Measurements from ENCODE around the gene YAF2.

The YAF2 gene

DNA sequence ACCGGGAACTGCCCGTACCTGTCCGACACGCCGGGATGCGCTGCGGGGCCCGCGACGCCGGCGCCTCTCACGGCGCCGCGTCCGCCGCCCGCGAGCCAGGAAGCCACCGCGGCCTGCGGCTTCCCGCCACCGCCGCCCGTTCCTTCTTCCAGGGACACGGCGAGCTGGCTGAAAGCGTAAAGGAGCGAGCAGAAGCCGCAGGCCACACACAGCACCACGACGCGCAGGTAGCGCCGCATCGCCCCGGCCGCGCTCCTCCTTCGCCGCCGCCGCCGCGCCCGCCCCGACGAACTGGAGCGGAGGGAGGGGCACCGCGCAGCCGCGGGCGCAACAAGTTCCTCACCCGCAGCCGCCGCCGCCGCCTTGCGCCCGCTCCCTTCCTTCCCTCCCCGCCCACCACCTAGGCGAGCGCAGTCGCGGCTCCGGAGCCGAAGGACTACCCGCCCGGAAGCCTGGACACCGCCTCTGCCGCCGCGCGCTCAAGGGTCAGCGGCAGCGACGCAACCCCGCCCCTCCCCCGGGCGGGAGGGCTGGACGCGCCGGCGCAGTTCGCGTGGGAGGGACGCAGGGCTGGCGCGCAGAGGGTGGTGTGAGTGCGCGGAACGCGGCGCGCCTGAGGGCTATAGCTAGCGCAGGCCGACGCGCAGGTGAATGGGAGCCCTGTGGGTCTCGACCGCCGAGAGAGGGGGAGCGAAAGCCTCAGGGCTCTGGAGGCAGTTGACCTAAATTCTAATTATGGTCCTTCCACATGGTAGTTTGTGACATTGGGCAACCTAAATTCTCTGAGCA is 93.4 kb downstream of the YAF2 start, which contains the start of gene GXYLT1:
GXYLT1 (minus strand) TSS at position 467 of the 789 bp plus-strand sequence; CDS start at position 239, 228 bp downstream.
- peak; percentile 68 to 82 for DNase-seq (ENCODE audit: low read depth in 2 of 2)

DNA sequence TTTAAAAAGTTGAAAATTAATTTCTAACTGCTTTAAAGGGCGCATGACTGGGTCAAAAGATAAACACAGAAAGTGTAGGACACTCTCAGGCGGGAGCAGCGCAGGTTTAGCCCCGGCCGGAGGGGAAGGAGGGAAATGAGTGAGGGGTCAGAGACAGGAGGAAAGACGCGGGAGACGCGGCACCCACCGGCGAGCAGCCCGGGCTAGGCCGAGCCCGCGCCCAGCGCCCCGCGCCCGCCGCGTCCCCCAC is 94.0 kb downstream of the YAF2 start:
- DNase-seq (ENCODE audit: low read depth in 2 of 2) = no peak

DNA sequence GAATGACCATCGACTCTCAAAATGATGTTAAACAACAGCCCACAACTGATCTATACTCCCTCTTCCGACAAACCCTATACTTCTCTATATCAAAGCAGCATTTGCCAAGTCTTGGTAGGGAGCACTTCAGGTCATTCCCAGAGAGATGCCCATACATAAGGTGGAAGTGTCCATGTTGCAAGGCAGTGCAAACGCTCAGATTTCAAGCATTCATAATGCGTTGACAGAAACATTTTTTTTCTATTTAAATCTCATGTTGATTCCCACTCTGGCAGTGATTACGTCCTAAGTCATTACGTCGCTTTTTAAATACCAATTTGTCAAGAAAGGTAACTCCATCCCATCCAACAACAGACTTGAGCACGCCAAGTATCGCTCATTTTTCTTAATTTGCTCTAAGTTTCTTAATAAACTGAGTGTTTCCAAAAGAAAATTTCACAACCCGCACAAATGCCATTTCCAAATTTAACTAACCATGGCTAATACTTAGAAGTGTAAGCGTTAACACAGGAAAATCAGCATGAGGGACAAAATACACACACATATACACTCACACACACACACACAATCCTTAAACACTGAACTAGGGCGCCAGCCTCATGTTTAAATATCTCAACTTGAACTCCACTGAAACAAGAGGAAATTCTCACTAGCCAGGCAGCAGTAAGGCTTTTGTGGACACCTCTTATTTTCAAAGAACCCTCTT is 94.4 kb downstream of the YAF2 start:
- DNase-seq (ENCODE audit: low read depth in 2 of 2) = no peak

GRCh38 chr12:42141981-42142606 is 96.0 kb downstream of the YAF2 start:
- no peak for DNase-seq (ENCODE audit: low read depth in 2 of 2)

GRCh38 chr12:42140901-42141300 is 97.1 kb downstream of the YAF2 start:
- no peak for DNase-seq (ENCODE audit: low read depth in 2 of 2)

DNA sequence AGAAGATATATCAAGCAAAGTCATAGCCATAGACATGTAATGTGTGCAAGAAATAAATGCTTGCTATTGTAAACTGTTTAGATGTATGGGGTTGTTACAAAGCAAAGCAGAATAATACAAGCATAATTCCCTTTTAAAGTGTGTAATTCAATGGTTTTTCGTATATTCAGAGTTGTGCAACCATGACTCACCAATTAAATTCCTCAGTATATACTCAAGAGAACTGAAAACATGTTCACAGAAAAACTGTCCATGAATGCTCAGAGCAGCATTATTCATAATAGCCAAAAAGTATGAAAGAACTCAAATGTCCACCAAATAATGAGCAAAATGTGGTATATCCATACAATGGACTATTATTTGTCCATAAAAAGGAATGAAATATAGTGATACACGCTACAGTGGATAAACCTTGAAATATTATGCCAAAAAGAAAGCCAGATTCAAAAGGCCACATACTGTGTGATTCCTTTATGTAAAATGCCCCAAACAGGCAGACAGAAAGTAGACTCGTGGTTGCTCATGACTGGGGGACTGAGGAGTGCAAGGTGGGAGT is 102.7 kb downstream of the YAF2 start:
- no peak for DNase-seq (ENCODE audit: low read depth in 2 of 2)

- DNase-seq (ENCODE audit: low read depth in 2 of 2) = no peak
Observed at GRCh38 chr12:42130672-42131402, 107.2 kb downstream of the YAF2 start.

DNA sequence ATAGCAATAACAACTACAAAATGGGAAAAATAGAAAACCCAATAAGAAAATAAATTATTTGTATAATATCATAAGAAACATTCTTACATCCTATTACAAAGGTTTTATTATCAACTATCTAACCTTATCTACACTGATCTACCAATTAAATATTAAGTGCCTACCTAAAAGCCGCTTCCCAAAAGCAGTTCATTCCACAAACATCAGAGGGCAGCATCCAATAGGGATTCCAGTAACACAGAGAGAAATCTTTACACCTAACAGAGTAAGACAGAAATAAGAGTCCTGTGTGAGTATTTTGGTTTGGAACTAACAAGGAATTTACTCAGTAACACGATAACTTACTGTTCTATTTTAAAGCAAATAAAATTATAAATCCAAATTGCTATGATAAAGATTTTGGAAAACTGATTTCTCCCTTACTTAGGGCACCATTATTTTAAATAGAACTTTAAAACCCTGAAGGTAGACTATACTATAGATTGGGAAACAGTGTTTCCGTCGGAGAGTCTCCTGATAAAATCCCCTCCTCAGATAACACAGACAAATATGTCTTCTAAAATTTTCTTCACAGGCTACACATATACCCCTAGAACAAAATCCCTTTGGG is 108.3 kb downstream of the YAF2 start:
- no peak for DNase-seq (ENCODE audit: low read depth in 2 of 2)

DNA sequence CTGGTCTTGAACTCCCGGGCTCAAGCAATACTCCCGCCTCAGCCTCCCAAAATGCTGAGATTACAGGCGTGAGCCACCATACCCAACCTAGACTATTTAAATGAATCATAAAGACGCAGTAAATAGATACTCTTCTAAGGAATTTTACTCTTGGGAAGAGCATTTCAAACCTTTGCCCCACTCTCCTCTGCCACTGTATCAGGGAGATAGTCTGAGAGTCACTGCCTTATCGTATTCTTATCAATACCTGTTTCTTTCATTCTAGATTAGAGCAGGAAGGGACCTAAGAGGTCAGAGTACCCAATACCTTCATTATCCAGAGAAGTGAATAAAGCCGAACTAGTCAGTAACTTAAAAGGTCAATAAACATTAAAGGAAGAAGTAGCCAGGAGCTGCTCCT is 109.2 kb downstream of the YAF2 start:
- DNase-seq (ENCODE audit: low read depth in 2 of 2) = no peak

GRCh38 chr12:42128327-42128726 is 109.7 kb downstream of the YAF2 start:
- DNase-seq (ENCODE audit: low read depth in 2 of 2) = no peak

DNA sequence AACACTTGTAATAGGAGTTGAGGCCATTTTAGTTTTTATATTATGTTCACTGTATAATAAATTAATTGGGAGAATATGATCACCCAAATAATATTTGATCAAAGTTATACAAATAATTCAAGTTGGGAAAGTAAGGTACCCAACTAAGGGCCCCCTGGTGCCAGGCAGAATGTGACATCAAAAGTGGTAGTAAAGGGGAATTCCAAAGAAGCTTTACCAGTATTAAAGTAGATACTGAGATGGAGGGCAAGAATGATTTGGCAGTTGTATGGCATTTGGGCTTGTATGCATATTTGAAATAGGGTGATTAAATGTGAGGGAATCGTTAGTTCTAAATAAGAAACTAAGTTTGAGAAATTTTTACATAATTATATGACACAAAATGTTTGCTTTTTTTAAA is 111.1 kb downstream of the YAF2 start:
- DNase-seq (ENCODE audit: low read depth in 2 of 2) = no peak

DNA sequence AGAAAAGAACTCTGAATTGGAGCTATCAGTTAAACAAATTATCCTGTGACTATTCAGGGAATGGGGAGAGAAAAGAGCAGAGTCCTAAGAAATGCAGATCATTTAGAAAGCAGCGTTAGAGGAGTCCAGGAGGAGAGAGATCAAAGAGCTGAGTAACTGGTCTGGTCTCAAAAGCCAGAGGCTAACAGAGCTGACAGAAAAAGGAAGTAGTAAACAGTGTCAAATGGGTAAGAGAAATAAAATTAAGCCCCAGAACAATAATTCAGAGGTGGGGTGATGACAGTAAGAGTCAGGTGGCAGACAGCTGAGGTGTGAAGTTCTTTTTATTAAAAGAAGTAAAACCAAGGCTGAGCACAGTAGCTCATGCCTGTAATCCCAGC is 112.7 kb downstream of the YAF2 start:
- no peak for DNase-seq (ENCODE audit: low read depth in 2 of 2)

DNA sequence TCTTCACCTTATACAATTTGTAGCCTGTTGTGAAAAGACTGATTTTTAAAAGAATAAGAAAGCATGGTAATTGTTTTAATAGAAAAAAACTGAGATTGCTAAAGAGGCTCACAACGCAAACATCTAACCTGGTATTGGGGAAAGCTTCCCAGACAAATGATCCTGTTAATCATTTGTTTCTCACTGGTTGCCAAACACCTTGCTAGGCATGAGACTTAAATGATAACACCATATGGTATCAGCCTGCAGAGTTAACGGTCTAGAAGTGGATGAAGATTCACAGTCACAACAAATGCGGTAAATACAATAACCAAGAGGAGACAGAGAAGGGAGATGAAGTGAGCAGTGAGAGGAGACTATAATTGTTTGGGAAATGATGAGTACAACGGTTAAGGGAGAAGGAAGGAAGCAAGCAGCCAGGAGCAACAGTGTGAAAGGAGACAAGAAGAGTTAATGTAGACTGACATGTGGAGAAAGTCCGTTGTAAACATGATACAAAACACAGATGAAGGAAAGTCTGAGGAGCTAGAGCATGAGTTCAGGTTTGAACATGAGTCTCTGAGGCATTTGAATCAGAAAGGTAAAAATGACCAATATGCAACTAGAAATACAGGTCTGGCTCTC is 113.2 kb downstream of the YAF2 start:
- no peak for DNase-seq (ENCODE audit: low read depth in 2 of 2)

DNA sequence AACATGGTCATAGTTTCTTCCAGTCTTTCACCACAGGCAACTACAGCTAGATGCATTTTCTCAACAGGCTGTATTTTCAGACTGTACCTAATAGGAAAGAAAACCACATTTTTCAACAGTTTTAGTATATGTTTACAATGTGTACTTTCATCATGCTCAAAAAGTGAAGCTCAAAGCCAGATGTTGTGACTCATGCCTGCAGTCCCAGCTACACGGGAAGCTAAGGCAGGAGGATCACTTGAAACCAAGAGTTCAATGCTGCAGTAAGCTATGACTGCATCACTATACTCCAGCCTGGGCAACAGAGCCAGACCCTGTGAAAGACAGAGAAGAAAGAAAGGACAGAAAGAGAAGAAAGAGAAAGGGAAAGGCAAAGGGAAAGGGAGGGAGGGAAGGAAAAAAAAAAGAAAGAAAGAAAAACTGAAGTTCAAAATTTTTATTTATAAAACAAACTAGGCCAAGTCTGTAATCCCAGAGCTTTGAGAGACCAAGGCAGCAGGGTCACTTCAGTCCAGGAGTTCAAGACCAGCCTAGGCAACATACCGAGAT is 118.9 kb downstream of the YAF2 start:
- DNase-seq (ENCODE audit: low read depth in 2 of 2) = no peak

GRCh38 chr12:42118136-42118879 is 119.7 kb downstream of the YAF2 start:
- DNase-seq (ENCODE audit: low read depth in 2 of 2) = no peak

DNA sequence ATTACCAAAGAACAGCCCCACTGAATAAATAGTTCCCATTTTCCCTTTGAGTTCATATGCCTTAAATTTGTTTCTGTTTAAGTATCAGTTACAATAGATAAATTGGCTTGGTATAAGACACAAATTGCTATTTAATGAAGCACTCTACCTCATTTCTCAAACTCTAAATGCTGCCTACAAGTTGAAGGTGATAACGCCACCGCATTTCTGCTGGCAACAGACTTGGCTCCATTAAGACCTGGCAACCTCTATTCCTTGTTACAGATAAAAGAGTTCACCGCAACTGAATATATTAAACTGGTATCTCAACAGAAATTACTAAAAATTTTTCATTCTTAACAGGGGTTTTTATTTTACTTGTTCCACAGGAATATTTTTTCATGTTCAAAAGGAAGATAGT is 129.0 kb downstream of the YAF2 start:
- no peak for DNase-seq (ENCODE audit: low read depth in 2 of 2)
